ENCODE data around the gene GPR27. TPM values are rescaled to one million over a fixed set of nuclear protein-coding genes. Genes with fewer than 3 reads are reported as not detected.

GPR27 gene
- polyA plus RNA-seq, result 0.11 TPM

- peaks cover 4 to 6% (median 4%) of the 10 kb centered on the region in 3 donors for H3K4me1 Mint-ChIP-seq
- H3K4me3 Mint-ChIP-seq, result peak within 1 kb of the TSS in 3 of 4 donors; percentile 25 to 68 (median 57)
- peak within 1 kb of the TSS in 1 of 3 donors; percentile 85 for H3K27ac Mint-ChIP-seq
- H3K27me3 Mint-ChIP-seq, result peaks cover 41% of the 10 kb centered on the region
- H3K36me3 Mint-ChIP-seq, result peaks cover 1% of the 10 kb centered on the region
- peaks cover 0 to 2% (median 0%) of the 10 kb centered on the region in 3 donors for H3K9me3 Mint-ChIP-seq
These were observed at the start of gene GPR27 for GRCh38 chr3:71753701-71754609. TSS of gene GPR27 (plus strand) at chr3:71753855. CDS start at chr3:71754050, 195 bp downstream.

DNA sequence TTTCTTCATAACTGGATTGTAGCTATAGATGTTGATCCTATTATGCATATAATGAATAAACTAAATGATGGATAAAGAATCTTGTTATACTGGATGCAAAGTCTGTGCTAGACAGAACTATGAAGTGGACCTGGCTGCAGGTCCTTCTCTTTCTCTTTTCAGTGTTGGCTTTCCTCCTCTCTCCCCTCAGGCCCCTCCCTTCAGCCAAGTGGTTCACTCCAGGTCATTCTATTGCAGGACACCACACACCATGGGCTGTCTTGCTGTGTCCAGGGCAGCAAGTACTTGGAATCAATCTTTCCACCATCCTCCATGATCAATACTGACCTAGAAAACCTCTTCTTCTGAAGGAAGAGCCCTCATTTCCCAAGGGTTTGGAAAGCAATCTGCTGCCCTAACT is 48.7 kb upstream of the GPR27 start:
- Mint-ChIP-seq H3K36me3 (peaks cover 2% of the 10 kb centered on the region), H3K4me1 (peaks cover 0 to 7% (median 3%) of the 10 kb centered on the region in 3 donors), H3K4me3 (no peak overlapping the region)

DNA sequence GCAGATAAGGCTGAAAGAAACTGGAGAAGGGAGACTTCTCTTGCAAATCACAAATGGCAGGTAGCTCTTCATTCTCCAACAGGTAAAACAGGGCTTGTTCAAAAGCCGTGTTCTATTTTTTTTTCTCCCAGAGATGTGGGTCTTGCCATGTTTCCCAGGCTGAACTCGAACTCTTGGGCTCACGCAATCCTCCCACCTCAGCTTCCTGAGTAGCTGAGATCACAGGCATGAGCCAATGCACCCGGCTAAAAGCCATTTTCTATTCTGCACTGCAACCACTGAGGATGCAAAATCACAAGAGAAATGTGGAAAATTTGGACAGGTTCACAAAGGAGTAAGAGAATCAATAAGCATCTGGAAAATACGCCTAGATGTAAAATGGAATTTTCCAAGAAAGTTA is 48.0 kb upstream of the GPR27 start:
- Mint-ChIP-seq H3K36me3 (peaks cover 2% of the 10 kb centered on the region), H3K9me3 (no peaks in the 10 kb centered on the region), H3K4me1 (peaks cover 0 to 7% (median 3%) of the 10 kb centered on the region in 3 donors), H3K27ac (no peak overlapping the region), H3K27me3 (no peaks in the 10 kb centered on the region), H3K4me3 (no peak overlapping the region)

More for the DNA sequence above, 48.7 kb upstream of the GPR27 start:
- no peak overlapping the region for H3K27ac Mint-ChIP-seq
- H3K9me3 Mint-ChIP-seq, result no peaks in the 10 kb centered on the region
- H3K27me3 Mint-ChIP-seq, result no peaks in the 10 kb centered on the region

DNA sequence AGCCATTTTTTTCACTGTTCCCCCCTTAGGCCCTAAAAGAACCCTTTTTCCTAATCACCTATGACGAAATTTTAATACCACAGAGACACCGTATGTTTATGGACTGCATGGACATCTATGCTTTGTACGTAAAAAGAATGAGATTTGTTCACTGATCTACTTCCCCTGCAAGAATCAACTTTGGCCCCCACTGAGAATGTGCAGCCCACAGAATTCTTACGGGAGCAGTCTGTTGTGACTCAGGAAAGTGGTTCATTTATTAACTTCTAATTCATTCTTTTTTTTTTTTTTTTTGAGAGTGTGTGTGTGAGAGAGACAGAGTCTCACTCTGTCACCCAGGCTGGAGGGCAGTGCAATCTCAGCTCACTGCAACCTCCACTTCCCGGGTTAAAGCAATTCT is 46.1 kb upstream of the GPR27 start:
- Mint-ChIP-seq H3K4me1 (peaks cover 0 to 7% (median 2%) of the 10 kb centered on the region in 3 donors), H3K4me3 (no peak overlapping the region), H3K27ac (no peak overlapping the region), H3K36me3 (peaks cover 2% of the 10 kb centered on the region), H3K9me3 (no peaks in the 10 kb centered on the region), H3K27me3 (no peaks in the 10 kb centered on the region)

- Mint-ChIP-seq H3K4me3 (no peak overlapping the region), H3K27me3 (no peaks in the 10 kb centered on the region), H3K9me3 (no peaks in the 10 kb centered on the region), H3K36me3 (peaks cover 2% of the 10 kb centered on the region), H3K27ac (no peak overlapping the region), H3K4me1 (peaks cover 0 to 7% (median 2%) of the 10 kb centered on the region in 3 donors)
These were observed 45.1 kb upstream of the GPR27 start for GRCh38 chr3:71708476-71709105.

DNA sequence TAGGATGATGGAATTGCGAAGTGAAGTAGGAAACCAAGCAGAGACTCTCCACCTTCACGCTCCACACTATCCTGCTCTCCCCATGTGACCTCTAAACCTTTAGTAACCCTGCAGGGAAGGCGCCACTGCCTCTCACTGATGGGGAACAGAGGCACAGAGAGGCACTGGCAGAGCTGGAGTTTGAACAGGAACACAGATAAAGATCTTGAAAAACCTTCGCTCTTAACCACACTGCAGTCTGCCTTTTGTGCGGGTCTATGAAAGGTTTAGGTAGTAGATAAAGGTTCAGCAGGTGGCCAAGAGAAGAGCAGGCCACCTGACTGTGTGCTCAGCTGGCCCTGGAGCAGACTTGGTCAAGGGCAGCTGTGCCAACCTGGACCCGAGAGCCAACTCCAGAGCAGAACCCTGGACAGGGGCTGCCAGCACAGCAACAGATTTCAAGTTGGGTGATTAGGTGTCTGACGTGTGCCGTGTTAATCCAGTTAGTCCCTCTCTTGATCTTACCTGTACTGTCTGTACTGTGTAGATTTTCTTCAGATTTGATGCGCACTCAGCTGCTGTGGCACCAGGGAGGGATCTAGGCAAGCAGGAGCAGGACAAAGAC is 43.6 kb upstream of the GPR27 start:
- Mint-ChIP-seq H3K27ac (no peak overlapping the region), H3K36me3 (no peaks in the 10 kb centered on the region), H3K4me3 (no peak overlapping the region), H3K4me1 (peaks cover 0 to 5% (median 2%) of the 10 kb centered on the region in 3 donors), H3K27me3 (no peaks in the 10 kb centered on the region), H3K9me3 (no peaks in the 10 kb centered on the region)

- H3K4me1 Mint-ChIP-seq, result peaks cover 0 to 2% (median 0%) of the 10 kb centered on the region in 3 donors
These were observed 42.7 kb upstream of the GPR27 start for GRCh38 chr3:71710906-71711494.

GRCh38 chr3:71713041-71713440 is 40.6 kb upstream of the GPR27 start:
- Mint-ChIP-seq H3K27ac (no peak overlapping the region), H3K9me3 (no peaks in the 10 kb centered on the region), H3K27me3 (peaks cover 2% of the 10 kb centered on the region), H3K4me3 (no peak overlapping the region), H3K4me1 (peaks cover 0 to 4% (median 0%) of the 10 kb centered on the region in 3 donors), H3K36me3 (peaks cover 2% of the 10 kb centered on the region)

More at GRCh38 chr3:71710906-71711494, 42.7 kb upstream of the GPR27 start:
- Mint-ChIP-seq H3K36me3 (no peaks in the 10 kb centered on the region), H3K9me3 (no peaks in the 10 kb centered on the region), H3K27ac (no peak overlapping the region), H3K27me3 (peaks cover 2% of the 10 kb centered on the region), H3K4me3 (peak overlapping the region in 1 of 4 donors; percentile 58)

DNA sequence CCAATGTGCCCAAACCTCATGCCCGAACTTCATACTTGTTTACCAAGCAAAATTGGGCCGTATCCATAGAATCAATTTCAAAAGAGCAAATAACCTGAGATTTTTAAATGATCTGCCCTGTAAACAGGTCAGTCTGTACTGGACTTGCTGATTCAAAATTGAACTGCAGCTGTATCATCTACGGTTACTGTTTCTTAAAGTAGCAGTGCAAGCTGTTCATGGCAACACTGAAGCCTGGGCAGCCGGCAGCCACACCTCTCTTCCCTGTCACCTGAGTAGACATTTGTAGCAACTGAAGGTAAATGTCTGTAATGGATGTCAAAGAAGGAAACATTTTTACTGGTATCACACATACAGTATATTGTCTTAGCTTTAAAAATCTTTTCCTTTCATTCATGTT is 39.1 kb upstream of the GPR27 start:
- no peak overlapping the region for H3K4me3 Mint-ChIP-seq
- peaks cover 0 to 4% (median 1%) of the 10 kb centered on the region in 3 donors for H3K4me1 Mint-ChIP-seq
- H3K27ac Mint-ChIP-seq, result no peak overlapping the region
- H3K9me3 Mint-ChIP-seq, result no peaks in the 10 kb centered on the region
- H3K27me3 Mint-ChIP-seq, result peaks cover 2% of the 10 kb centered on the region
- H3K36me3 Mint-ChIP-seq, result peaks cover 2% of the 10 kb centered on the region

GRCh38 chr3:71718072-71718471 is 35.6 kb upstream of the GPR27 start:
- no peaks in the 10 kb centered on the region for H3K9me3 Mint-ChIP-seq
- H3K4me1 Mint-ChIP-seq, result peaks cover 6 to 11% (median 11%) of the 10 kb centered on the region in 3 donors
- peaks cover 2% of the 10 kb centered on the region for H3K36me3 Mint-ChIP-seq
- H3K4me3 Mint-ChIP-seq, result no peak overlapping the region
- H3K27ac Mint-ChIP-seq, result no peak overlapping the region
- H3K27me3 Mint-ChIP-seq, result peaks cover 9% of the 10 kb centered on the region

DNA sequence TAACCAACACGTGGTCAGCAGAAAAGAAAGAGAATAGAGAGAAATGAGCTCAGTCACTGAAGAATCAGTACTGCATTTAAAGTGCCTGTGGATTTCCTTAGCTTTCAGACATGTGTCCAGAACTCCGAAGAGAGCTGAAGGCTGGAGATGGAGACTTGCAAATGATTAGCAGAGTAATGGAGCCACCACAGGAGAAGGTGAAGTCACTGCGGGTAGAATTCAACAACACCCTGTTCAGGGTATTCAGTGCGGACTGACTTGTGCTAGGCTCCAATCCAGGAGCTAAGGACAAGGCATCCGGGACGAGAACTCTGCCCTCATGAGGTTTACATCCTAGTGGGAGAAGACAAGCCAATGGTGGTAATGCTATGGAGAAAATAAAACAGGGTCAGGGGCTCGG is 32.7 kb upstream of the GPR27 start:
- Mint-ChIP-seq H3K4me1 (peaks cover 20 to 24% (median 21%) of the 10 kb centered on the region in 3 donors), H3K4me3 (no peak overlapping the region), H3K36me3 (peaks cover 2% of the 10 kb centered on the region), H3K27ac (peak overlapping the region in 1 of 3 donors; percentile 58), H3K9me3 (no peaks in the 10 kb centered on the region), H3K27me3 (peaks cover 8% of the 10 kb centered on the region)

DNA sequence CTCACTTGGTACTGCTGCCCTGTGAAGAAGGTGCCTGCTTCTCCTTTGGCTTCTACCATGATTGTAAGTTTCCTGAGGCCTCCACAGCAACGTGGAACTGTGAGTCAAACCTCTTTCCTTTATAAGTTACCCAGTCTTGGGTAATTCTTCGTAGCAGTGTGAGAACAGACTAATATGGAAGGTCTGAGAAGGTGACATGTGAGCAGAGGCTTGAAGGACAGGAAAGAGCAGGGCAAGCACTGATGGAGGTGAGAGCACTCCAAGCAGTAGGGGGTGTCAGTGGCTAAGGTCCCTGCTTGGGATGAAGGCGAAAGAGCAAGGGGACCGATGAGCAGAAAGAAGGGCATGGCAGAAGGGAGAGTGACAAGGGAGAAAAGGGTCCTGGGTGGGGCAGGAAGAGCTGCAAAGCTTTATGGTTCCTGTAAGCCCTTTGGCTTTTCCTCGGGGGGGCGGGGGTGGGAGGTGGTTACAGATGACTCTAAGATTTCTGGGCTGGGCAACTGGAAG is 32.0 kb upstream of the GPR27 start:
- peak overlapping the region in 2 of 3 donors; percentile 28 to 58 for H3K27ac Mint-ChIP-seq
- peak overlapping the region in 3 of 4 donors; percentile 14 to 47 (median 33) for H3K4me3 Mint-ChIP-seq
- peaks cover 23 to 27% (median 24%) of the 10 kb centered on the region in 3 donors for H3K4me1 Mint-ChIP-seq
- H3K9me3 Mint-ChIP-seq, result no peaks in the 10 kb centered on the region
- H3K27me3 Mint-ChIP-seq, result peaks cover 8% of the 10 kb centered on the region
- peaks cover 4% of the 10 kb centered on the region for H3K36me3 Mint-ChIP-seq

DNA sequence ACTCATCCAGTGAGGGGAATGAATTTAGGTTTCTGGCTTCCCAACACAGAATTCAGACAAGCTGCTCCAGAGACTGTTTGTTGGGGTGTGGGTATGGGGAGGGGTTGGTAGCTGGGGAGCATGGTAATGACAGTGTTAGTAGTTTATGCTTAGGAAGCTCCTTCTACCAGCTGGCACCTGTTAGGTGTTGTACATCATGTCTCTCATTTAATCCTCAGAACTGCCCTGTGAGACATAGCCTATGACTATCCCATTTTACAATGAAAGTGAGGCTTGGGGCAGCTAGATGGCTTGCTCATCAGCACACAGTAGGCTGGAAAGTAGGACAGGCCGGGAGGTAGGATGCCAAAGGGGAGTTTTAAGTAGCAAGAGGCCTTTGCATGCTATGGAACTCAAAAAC is 31.0 kb upstream of the GPR27 start:
- Mint-ChIP-seq H3K4me3 (peak overlapping the region in 1 of 4 donors; percentile 44), H3K27ac (no peak overlapping the region), H3K27me3 (peaks cover 8% of the 10 kb centered on the region), H3K4me1 (peaks cover 22 to 28% (median 24%) of the 10 kb centered on the region in 3 donors), H3K9me3 (no peaks in the 10 kb centered on the region), H3K36me3 (peaks cover 3% of the 10 kb centered on the region)

- peaks cover 21 to 28% (median 24%) of the 10 kb centered on the region in 3 donors for H3K4me1 Mint-ChIP-seq
- H3K9me3 Mint-ChIP-seq, result no peaks in the 10 kb centered on the region
- H3K27ac Mint-ChIP-seq, result peak overlapping the region in 2 of 3 donors; percentile 20 to 93
- H3K4me3 Mint-ChIP-seq, result peak overlapping the region; percentile 81 to 93 (median 87)
- H3K36me3 Mint-ChIP-seq, result peaks cover 3% of the 10 kb centered on the region
- peaks cover 12% of the 10 kb centered on the region for H3K27me3 Mint-ChIP-seq
These were observed 30.0 kb upstream of the GPR27 start for GRCh38 chr3:71723452-71724170.

Data from IgD-negative memory B cell (primary cell).